Airway epithelial cell (primary cell): Measurements from ENCODE around the gene TMEM151B. TPM values are rescaled to one million over a fixed set of nuclear protein-coding genes. Genes with fewer than 3 reads are reported as not detected.

ENCODE experiments used
- total RNA-seq: library from RNA; depleted of rRNA; stranded (reverse); fragments of >200 nt; gene quantifications from 2 replicates; pipeline ENCODE4 v1.2.3, GENCODE V29; 2015

TMEM151B gene
- total RNA-seq, result under 0.01 TPM in 1 of 2 replicates, not detected in the other

GRCh38 chr6:44269921-44270525 lies at the start of gene TMEM151B:
TMEM151B (plus strand) TSS chr6:44270450; CDS start chr6:44270743, 293 bp downstream.

GRCh38 chr6:44223319-44224028 lies 46.8 kb upstream of the TMEM151B start, which contains the start of gene SLC29A1:
SLC29A1 (plus strand) TSS chr6:44223595; CDS start chr6:44227314, 3,719 bp downstream.

GRCh38 chr6:44246663-44247337 lies 23.4 kb upstream of the TMEM151B start, which contains the start of gene HSP90AB1:
HSP90AB1 (plus strand) TSS chr6:44247101; CDS start chr6:44248630, 1,529 bp downstream.

GRCh38 chr6:44257025-44257752 lies 13.1 kb upstream of the TMEM151B start, which contains the start of gene SLC35B2:
SLC35B2 (minus strand) TSS chr6:44257528; CDS start chr6:44257410, 118 bp downstream.

GRCh38 chr6:44265007-44265721 lies 5.1 kb upstream of the TMEM151B start, which contains the start of gene NFKBIE:
NFKBIE (minus strand) TSS chr6:44265551; CDS start chr6:44265346, 205 bp downstream.

GRCh38 chr6:44312901-44313788 lies 42.9 kb downstream of the TMEM151B start, which contains the start of gene AARS2:
AARS2 (minus strand) TSS chr6:44313347; CDS start chr6:44313323, 24 bp downstream.

GRCh38 chr6:44342489-44342888 lies 72.2 kb downstream of the TMEM151B start, which contains the start of gene SPATS1:
SPATS1 (plus strand) TSS chr6:44342650; CDS start chr6:44343096, 446 bp downstream.

Other genes with a start within 250 kb of the TMEM151B start
- gene MRPL14, start 143.0 kb upstream of the TMEM151B start, total RNA-seq, result 86.7 and 87.8 TPM in 2 replicates
- gene TMEM63B, start 142.9 kb upstream of the TMEM151B start, total RNA-seq, result 67.7 and 73.1 TPM in 2 replicates
- not detected in 2 replicates for gene CAPN11, start 111.6 kb upstream of the TMEM151B start, total RNA-seq
- 0.21 TPM in 1 of 2 replicates, not detected in the other for gene MYMX, start 53.5 kb upstream of the TMEM151B start, total RNA-seq
- 25.1 and 26.5 TPM in 2 replicates for gene SLC29A1, start 46.9 kb upstream of the TMEM151B start, total RNA-seq
- gene HSP90AB1, start 23.3 kb upstream of the TMEM151B start, total RNA-seq, result 1,137 and 1,196 TPM in 2 replicates
- 69.7 and 73.1 TPM in 2 replicates for gene SLC35B2, start 12.9 kb upstream of the TMEM151B start, total RNA-seq
- 25.9 and 32.9 TPM in 2 replicates for gene NFKBIE, start 4.9 kb upstream of the TMEM151B start, total RNA-seq
- 22.6 and 23.5 TPM in 2 replicates for gene AARS2, start 42.9 kb downstream of the TMEM151B start, total RNA-seq
- gene SPATS1, start 72.2 kb downstream of the TMEM151B start, total RNA-seq, result not detected in 2 replicates
- 16.7 and 17.0 TPM in 2 replicates for gene CDC5L, start 117.3 kb downstream of the TMEM151B start, total RNA-seq